Stomach (tissue), 4 donors: ENCODE measurements around the gene DLEC1.

Source experiments
- CTCF ChIP-seq, 7 experiments: fragments of 450-650 bp in 4 of 7; fragments of 200-600 bp in 3 of 7; sonication (generic) in 3 of 7; IDR thresholded peaks; one replicate each; pipeline ENCODE4 v1.5.1; 2016 to 2019; ENCODE audit warnings: antibody characterized with exemption in 7 of 7, control low read depth in 2 of 7, mild to moderate bottlenecking in 1 of 7
- EP300 ChIP-seq: sonication (generic); formaldehyde crosslinking; IDR thresholded peaks from one replicate; pipeline ENCODE4 v1.6.1; 2017; ENCODE audit warnings: antibody characterized with exemption
- POLR2A ChIP-seq, 4 donors: fragments of 450-650 bp; IDR thresholded peaks; one replicate each; pipeline ENCODE4 v1.6.1; 2016; ENCODE audit warnings: antibody characterized with exemption in 4 of 4, control low read depth in 2 of 4, mild to moderate bottlenecking in 1 of 4, moderate library complexity in 1 of 4
- POLR2AphosphoS5 ChIP-seq, 3 donors: sonication (generic); formaldehyde crosslinking; IDR thresholded peaks; one replicate each; pipeline ENCODE4 v1.6.1; 2016; ENCODE audit warnings: antibody characterized with exemption in 3 of 3

- TF ChIP-seq POLR2A (IDR thresholded peaks at IDR 0.05) = peak in 1 of 4 donors; percentile 73
- TF ChIP-seq POLR2AphosphoS5 (IDR thresholded peaks at IDR 0.05) = no peak
- no peak for TF ChIP-seq CTCF (IDR thresholded peaks at IDR 0.05)
- TF ChIP-seq EP300 = no peak
Measured at GRCh38 chr3:38164643-38164951, 125.6 kb downstream of the DLEC1 start.
